WTC11 (cell line): ENCODE results near the gene STRIP1.

Source experiments
- CREM ChIP-seq: sonication (generic); formaldehyde crosslinking; IDR thresholded peaks from 2 replicates; pipeline ENCODE4 v1.8.1; 2022; ENCODE audit warnings: mild to moderate bottlenecking, missing genetic modification reagents, moderate library complexity
- MYBL2 ChIP-seq: sonication (generic); formaldehyde crosslinking; IDR thresholded peaks from 2 replicates; pipeline ENCODE4 v1.8.1; 2023; ENCODE audit warnings: mild to moderate bottlenecking, moderate library complexity, missing genetic modification reagents
- NR2C2 ChIP-seq: sonication (generic); formaldehyde crosslinking; IDR thresholded peaks from 2 replicates; pipeline ENCODE4 v1.8.0; 2022; ENCODE audit warnings: mild to moderate bottlenecking, missing genetic modification reagents
- ZBTB21 ChIP-seq: sonication (generic); formaldehyde crosslinking; IDR thresholded peaks from 2 replicates; pipeline ENCODE4 v1.8.1; 2023; ENCODE audit warnings: mild to moderate bottlenecking, missing genetic modification reagents, borderline replicate concordance
- ZNF121 ChIP-seq: sonication (generic); formaldehyde crosslinking; IDR thresholded peaks from 2 replicates; pipeline ENCODE4 v1.8.0; 2023; ENCODE audit warnings: missing genetic modification reagents
- TF ChIP-seq, protein P1 (sequence below): fragments of 200-600 bp; IDR thresholded peaks from 2 replicates; pipeline ENCODE4 v1.8.0; 2022; ENCODE audit warnings: antibody characterized with exemption
- TF ChIP-seq, protein P2 (sequence below): fragments of 250-450 bp; sonication (Bioruptor Pico); IDR thresholded peaks from 2 replicates; pipeline ENCODE4 v1.9.0; 2021; ENCODE audit warnings: mild to moderate bottlenecking
- TF ChIP-seq, protein P3 (sequence below): sonication (generic); formaldehyde crosslinking; IDR thresholded peaks from 2 replicates; pipeline ENCODE4 v1.8.1; 2022; ENCODE audit warnings: mild to moderate bottlenecking, missing genetic modification reagents, moderate library complexity, borderline replicate concordance
- TF ChIP-seq, protein P4 (sequence below): sonication (generic); formaldehyde crosslinking; IDR thresholded peaks from 2 replicates; pipeline ENCODE4 v1.8.1; 2022; ENCODE audit warnings: low read depth, missing genetic modification reagents, borderline replicate concordance
- TF ChIP-seq, protein P5 (sequence below): sonication (generic); formaldehyde crosslinking; IDR thresholded peaks from 2 replicates; pipeline ENCODE4 v1.8.1; 2023; ENCODE audit warnings: mild to moderate bottlenecking, missing genetic modification reagents, moderate library complexity
- TF ChIP-seq, protein P6 (sequence below): sonication (generic); formaldehyde crosslinking; IDR thresholded peaks from 2 replicates; pipeline ENCODE4 v1.8.0; 2022; ENCODE audit warnings: mild to moderate bottlenecking, missing genetic modification reagents

DNA sequence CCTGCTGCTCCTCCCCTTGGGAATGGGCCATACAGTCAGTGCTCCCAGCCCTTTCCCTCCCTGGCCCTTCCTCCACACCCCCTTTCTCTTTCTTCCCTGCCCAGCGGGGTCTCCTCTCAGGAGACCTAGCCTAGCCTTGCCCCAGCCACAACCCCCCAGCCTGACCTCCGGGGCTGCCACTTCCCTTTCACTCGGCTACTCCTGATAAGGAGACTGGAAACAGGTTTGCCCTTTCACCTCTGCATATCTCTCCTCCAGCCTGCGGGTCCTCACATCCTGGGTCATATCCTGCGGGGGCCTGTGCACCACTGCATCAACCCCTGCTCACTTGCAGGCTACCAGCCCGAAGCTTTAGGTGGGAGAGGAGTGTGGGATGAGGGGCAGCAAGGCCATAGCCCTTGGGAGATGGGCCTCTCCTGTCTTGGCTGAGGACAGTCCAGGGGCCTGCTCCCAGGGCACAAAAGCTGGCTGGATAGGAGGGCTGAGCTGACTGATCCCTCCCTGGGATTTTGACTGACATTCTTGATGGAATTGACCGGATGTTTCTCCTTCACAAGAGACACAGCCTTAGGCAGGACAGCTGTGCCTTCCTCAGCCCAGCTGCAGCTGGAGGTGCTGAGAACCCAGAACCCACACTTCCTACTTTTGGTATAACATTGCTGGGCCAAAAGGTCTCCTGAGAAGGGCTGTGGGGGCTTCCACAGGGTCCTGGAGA is 55.3 kb downstream of the STRIP1 start:
- TF ChIP-seq, protein P1, sequence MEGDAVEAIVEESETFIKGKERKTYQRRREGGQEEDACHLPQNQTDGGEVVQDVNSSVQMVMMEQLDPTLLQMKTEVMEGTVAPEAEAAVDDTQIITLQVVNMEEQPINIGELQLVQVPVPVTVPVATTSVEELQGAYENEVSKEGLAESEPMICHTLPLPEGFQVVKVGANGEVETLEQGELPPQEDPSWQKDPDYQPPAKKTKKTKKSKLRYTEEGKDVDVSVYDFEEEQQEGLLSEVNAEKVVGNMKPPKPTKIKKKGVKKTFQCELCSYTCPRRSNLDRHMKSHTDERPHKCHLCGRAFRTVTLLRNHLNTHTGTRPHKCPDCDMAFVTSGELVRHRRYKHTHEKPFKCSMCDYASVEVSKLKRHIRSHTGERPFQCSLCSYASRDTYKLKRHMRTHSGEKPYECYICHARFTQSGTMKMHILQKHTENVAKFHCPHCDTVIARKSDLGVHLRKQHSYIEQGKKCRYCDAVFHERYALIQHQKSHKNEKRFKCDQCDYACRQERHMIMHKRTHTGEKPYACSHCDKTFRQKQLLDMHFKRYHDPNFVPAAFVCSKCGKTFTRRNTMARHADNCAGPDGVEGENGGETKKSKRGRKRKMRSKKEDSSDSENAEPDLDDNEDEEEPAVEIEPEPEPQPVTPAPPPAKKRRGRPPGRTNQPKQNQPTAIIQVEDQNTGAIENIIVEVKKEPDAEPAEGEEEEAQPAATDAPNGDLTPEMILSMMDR = no peak
- no peak for TF ChIP-seq ZBTB21 (CRISPR knock-in tag)
- no peak for TF ChIP-seq ZNF121
- no peak for TF ChIP-seq MYBL2
- TF ChIP-seq, protein P2, sequence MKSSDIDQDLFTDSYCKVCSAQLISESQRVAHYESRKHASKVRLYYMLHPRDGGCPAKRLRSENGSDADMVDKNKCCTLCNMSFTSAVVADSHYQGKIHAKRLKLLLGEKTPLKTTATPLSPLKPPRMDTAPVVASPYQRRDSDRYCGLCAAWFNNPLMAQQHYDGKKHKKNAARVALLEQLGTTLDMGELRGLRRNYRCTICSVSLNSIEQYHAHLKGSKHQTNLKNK (CRISPR knock-in tag) = no peak
- TF ChIP-seq, protein P3, sequence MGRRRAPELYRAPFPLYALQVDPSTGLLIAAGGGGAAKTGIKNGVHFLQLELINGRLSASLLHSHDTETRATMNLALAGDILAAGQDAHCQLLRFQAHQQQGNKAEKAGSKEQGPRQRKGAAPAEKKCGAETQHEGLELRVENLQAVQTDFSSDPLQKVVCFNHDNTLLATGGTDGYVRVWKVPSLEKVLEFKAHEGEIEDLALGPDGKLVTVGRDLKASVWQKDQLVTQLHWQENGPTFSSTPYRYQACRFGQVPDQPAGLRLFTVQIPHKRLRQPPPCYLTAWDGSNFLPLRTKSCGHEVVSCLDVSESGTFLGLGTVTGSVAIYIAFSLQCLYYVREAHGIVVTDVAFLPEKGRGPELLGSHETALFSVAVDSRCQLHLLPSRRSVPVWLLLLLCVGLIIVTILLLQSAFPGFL (CRISPR knock-in tag) = no peak
- TF ChIP-seq, protein P4, sequence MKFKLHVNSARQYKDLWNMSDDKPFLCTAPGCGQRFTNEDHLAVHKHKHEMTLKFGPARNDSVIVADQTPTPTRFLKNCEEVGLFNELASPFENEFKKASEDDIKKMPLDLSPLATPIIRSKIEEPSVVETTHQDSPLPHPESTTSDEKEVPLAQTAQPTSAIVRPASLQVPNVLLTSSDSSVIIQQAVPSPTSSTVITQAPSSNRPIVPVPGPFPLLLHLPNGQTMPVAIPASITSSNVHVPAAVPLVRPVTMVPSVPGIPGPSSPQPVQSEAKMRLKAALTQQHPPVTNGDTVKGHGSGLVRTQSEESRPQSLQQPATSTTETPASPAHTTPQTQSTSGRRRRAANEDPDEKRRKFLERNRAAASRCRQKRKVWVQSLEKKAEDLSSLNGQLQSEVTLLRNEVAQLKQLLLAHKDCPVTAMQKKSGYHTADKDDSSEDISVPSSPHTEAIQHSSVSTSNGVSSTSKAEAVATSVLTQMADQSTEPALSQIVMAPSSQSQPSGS (CRISPR knock-in tag) = no peak
- no peak for TF ChIP-seq CREM (CRISPR knock-in tag)
- TF ChIP-seq, protein P5, sequence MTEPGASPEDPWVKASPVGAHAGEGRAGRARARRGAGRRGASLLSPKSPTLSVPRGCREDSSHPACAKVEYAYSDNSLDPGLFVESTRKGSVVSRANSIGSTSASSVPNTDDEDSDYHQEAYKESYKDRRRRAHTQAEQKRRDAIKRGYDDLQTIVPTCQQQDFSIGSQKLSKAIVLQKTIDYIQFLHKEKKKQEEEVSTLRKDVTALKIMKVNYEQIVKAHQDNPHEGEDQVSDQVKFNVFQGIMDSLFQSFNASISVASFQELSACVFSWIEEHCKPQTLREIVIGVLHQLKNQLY = no peak
- TF ChIP-seq, protein P6, sequence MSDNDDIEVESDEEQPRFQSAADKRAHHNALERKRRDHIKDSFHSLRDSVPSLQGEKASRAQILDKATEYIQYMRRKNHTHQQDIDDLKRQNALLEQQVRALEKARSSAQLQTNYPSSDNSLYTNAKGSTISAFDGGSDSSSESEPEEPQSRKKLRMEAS (CRISPR knock-in tag) = no peak
- TF ChIP-seq NR2C2 (CRISPR knock-in tag) = no peak
